ENCODE measurements around the gene R3HDM4. TPM values are rescaled to one million over a fixed set of nuclear protein-coding genes. Genes with fewer than 3 reads are reported as not detected.

Gene R3HDM4
- total RNA-seq, 4 donors from 2014 or later = 37.2 to 49.1 (median 44.3) TPM

- Histone ChIP-seq H3K27me3 (no peaks in the 10 kb centered on the region), H3K4me1 (no peaks in the 10 kb centered on the region), H3K4me3 (no peak overlapping the region), H3K9me3 (no peaks in the 10 kb centered on the region), H3K27ac (no peak overlapping the region), H3K36me3 (peaks cover 0 to 20% of the 10 kb centered on the region in 2 donors)
- no peak for DNase-seq
- intact Hi-C loops (cut with DNase I; ENCODE audit: low total_unique reads) (no loop called here), in situ Hi-C loops (cut with MboI; ENCODE audit: low sequenced_read_pairs in 4 of 4) (no loop called here)
- TF ChIP-seq POLR2A (IDR thresholded peaks at IDR 0.05) (no peak), CTCF (IDR thresholded peaks at IDR 0.05 in 4 of 5, conservative IDR thresholded peaks at IDR 0.05 in 1 of 5) (no peak)
- no peak for ATAC-seq
These were observed 12.5 kb downstream of the R3HDM4 start for GRCh38 chr19:900302-901111.

GRCh38 chr19:900043-900301, 13.0 kb downstream of the R3HDM4 start:
- H3K4me1 ChIP-seq = no peaks in the 10 kb centered on the region
- ATAC-seq = no peak
- in situ Hi-C loops (cut with MboI; ENCODE audit: low sequenced_read_pairs in 4 of 4) = no loop called here

GRCh38 chr19:899336-900042, 13.5 kb downstream of the R3HDM4 start:
- DNase-seq (no peak), ATAC-seq (no peak)
- no peak for TF ChIP-seq CTCF (IDR thresholded peaks at IDR 0.05 in 4 of 5, conservative IDR thresholded peaks at IDR 0.05 in 1 of 5)
- H3K4me3 ChIP-seq = no peak overlapping the region
- no peaks in the 10 kb centered on the region for H3K4me1 ChIP-seq
- in situ Hi-C loops (cut with MboI; ENCODE audit: low sequenced_read_pairs in 4 of 4) (no loop called here), intact Hi-C loops (cut with DNase I; ENCODE audit: low total_unique reads) (no loop called here)
- peaks cover 0 to 20% of the 10 kb centered on the region in 2 donors for H3K36me3 ChIP-seq
- H3K9me3 ChIP-seq = no peaks in the 10 kb centered on the region
- H3K27ac ChIP-seq = no peak overlapping the region
- no peaks in the 10 kb centered on the region for H3K27me3 ChIP-seq

More at GRCh38 chr19:900043-900301, 13.0 kb downstream of the R3HDM4 start:
- intact Hi-C loops (cut with DNase I; ENCODE audit: low total_unique reads) = no loop called here
- H3K27me3 ChIP-seq = no peaks in the 10 kb centered on the region
- peaks cover 0 to 20% of the 10 kb centered on the region in 2 donors for H3K36me3 ChIP-seq
- no peaks in the 10 kb centered on the region for H3K9me3 ChIP-seq
- H3K27ac ChIP-seq = no peak overlapping the region
- TF ChIP-seq POLR2A (IDR thresholded peaks at IDR 0.05) = no peak
- no peak for TF ChIP-seq CTCF (IDR thresholded peaks at IDR 0.05 in 4 of 5, conservative IDR thresholded peaks at IDR 0.05 in 1 of 5)
- no peak overlapping the region for H3K4me3 ChIP-seq
- DNase-seq = no peak

GRCh38 chr19:898663-899062, 14.4 kb downstream of the R3HDM4 start:
- H3K27me3 ChIP-seq = no peaks in the 10 kb centered on the region
- no peaks in the 10 kb centered on the region for H3K9me3 ChIP-seq
- ATAC-seq = no peak
- peaks cover 0 to 20% of the 10 kb centered on the region in 2 donors for H3K36me3 ChIP-seq
- no peaks in the 10 kb centered on the region for H3K4me1 ChIP-seq
- intact Hi-C loops (cut with DNase I; ENCODE audit: low total_unique reads) = no loop called here
- no peak for DNase-seq
- TF ChIP-seq CTCF (IDR thresholded peaks at IDR 0.05 in 4 of 5, conservative IDR thresholded peaks at IDR 0.05 in 1 of 5) = no peak
- no peak for TF ChIP-seq POLR2A (IDR thresholded peaks at IDR 0.05)
- in situ Hi-C loops (cut with MboI; ENCODE audit: low sequenced_read_pairs in 4 of 4) = no loop called here
- no peak overlapping the region for H3K4me3 ChIP-seq
- no peak overlapping the region for H3K27ac ChIP-seq

All from gastrocnemius medialis (tissue), 4 donors.